Karpas-422 (cell line): ENCODE data around the gene SMPDL3A. TPM values are rescaled to one million over a fixed set of nuclear protein-coding genes. Genes with fewer than 3 reads are reported as not detected.

Experiments
- DNase-seq: peaks from one replicate; pipeline ENCODE4 v3.0.0-alpha.2; 2015
- H2AFZ ChIP-seq: fragments of 200-600 bp; sonication (generic); 2 replicates; pipeline ENCODE4 v1.6.1; 2014; ENCODE audit warnings: antibody characterized with exemption, low read length, mixed read lengths
- H3K27ac ChIP-seq: fragments of 200-600 bp; sonication (generic); 2 replicates; pipeline ENCODE4 v1.5.1; 2014; ENCODE audit warnings: mild to moderate bottlenecking, low read length, moderate library complexity
- H3K27me3 ChIP-seq: fragments of 200-600 bp; sonication (generic); 2 replicates; pipeline ENCODE4 v1.6.1; 2014; ENCODE audit warnings: low read length, mixed read lengths
- H3K36me3 ChIP-seq: fragments of 200-600 bp; sonication (generic); 2 replicates; pipeline ENCODE4 v1.6.1; 2014; ENCODE audit warnings: low read length, mixed read lengths; ENCODE audit not compliant: insufficient read depth
- H3K4me1 ChIP-seq: fragments of 200-600 bp; sonication (generic); 2 replicates; pipeline ENCODE4 v1.6.1; 2014; ENCODE audit warnings: mild to moderate bottlenecking, low read length, mixed read lengths
- H3K4me2 ChIP-seq: fragments of 200-600 bp; sonication (generic); 2 replicates; pipeline ENCODE4 v1.6.1; 2014; ENCODE audit warnings: low read length, low read depth, mild to moderate bottlenecking; ENCODE audit not compliant: poor library complexity, severe bottlenecking
- H3K4me3 ChIP-seq: fragments of 200-600 bp; sonication (generic); 2 replicates; pipeline ENCODE4 v1.5.1; 2014; ENCODE audit warnings: mild to moderate bottlenecking, antibody characterized with exemption, low read length, mixed read lengths
- H3K79me2 ChIP-seq: fragments of 200-600 bp; sonication (generic); 2 replicates; pipeline ENCODE4 v1.6.1; 2014; ENCODE audit warnings: mild to moderate bottlenecking, low read length, mixed read lengths
- H3K9ac ChIP-seq: fragments of 200-600 bp; sonication (generic); 2 replicates; pipeline ENCODE4 v1.6.0; 2014; ENCODE audit warnings: low read length
- H3K9me2 ChIP-seq: fragments of 200-600 bp; sonication (generic), shearing (Covaris generic); replicated peaks from 2 replicates; pipeline ENCODE4 v1.6.0; 2014; ENCODE audit warnings: mild to moderate bottlenecking, low read length, moderate library complexity; ENCODE audit not compliant: insufficient read depth
- H3K9me3 ChIP-seq: fragments of 300-700, 200-600 bp; sonication (generic); 2 replicates; pipeline ENCODE4 v1.6.1; 2014; ENCODE audit warnings: low read length, mixed read lengths
- H4K20me1 ChIP-seq: fragments of 200-600 bp; sonication (generic); 2 replicates; pipeline ENCODE4 v1.6.1; 2014; ENCODE audit warnings: mild to moderate bottlenecking, antibody characterized with exemption, low read length, low read depth; ENCODE audit not compliant: insufficient read depth
- total RNA-seq: library from RNA; depleted of rRNA; stranded (reverse); fragments of >200 nt; shearing (Covaris generic); gene quantifications from 2 replicates; pipeline ENCODE4 v1.2.3, GENCODE V29; 2014; ENCODE audit warnings: low replicate concordance

SMPDL3A gene
- total RNA-seq, 1 experiment from 2014 or later = not detected

- no peak for DNase-seq
- Histone ChIP-seq H3K79me2 (no peaks in the 10 kb centered on the region), H3K4me2 (no peak overlapping the region), H3K9me2 (no peaks in the 10 kb centered on the region), H2AFZ (no peak overlapping the region), H3K9ac (no peak overlapping the region), H3K27me3 (no peaks in the 10 kb centered on the region), H3K9me3 (no peaks in the 10 kb centered on the region), H4K20me1 (no peaks in the 10 kb centered on the region), H3K36me3 (no peaks in the 10 kb centered on the region), H3K4me3 (no peak overlapping the region), H3K27ac (no peak overlapping the region), H3K4me1 (no peaks in the 10 kb centered on the region)
These were observed 8.9 kb upstream of the SMPDL3A start for GRCh38 chr6:122780114-122780513.

GRCh38 chr6:122781716-122782115 is 7.3 kb upstream of the SMPDL3A start:
- no peak for DNase-seq
- Histone ChIP-seq H3K27me3 (no peaks in the 10 kb centered on the region), H4K20me1 (no peaks in the 10 kb centered on the region), H3K4me3 (no peak overlapping the region), H3K4me1 (no peaks in the 10 kb centered on the region), H3K79me2 (no peaks in the 10 kb centered on the region), H3K27ac (no peak overlapping the region), H3K9me2 (no peaks in the 10 kb centered on the region), H2AFZ (no peak overlapping the region), H3K9me3 (no peaks in the 10 kb centered on the region), H3K9ac (no peak overlapping the region), H3K36me3 (no peaks in the 10 kb centered on the region), H3K4me2 (no peak overlapping the region)

- H3K36me3 ChIP-seq = no peaks in the 10 kb centered on the region
- H3K9ac ChIP-seq = no peak overlapping the region
- no peak overlapping the region for H2AFZ ChIP-seq
- no peak for DNase-seq
- no peaks in the 10 kb centered on the region for H3K27me3 ChIP-seq
- H3K4me3 ChIP-seq = no peak overlapping the region
- no peaks in the 10 kb centered on the region for H3K9me3 ChIP-seq
- no peaks in the 10 kb centered on the region for H3K79me2 ChIP-seq
- H4K20me1 ChIP-seq = no peaks in the 10 kb centered on the region
- no peak overlapping the region for H3K4me2 ChIP-seq
- H3K27ac ChIP-seq = no peak overlapping the region
- H3K9me2 ChIP-seq = no peaks in the 10 kb centered on the region
- no peaks in the 10 kb centered on the region for H3K4me1 ChIP-seq
These were observed 5.7 kb upstream of the SMPDL3A start for GRCh38 chr6:122783401-122783800.

- Histone ChIP-seq H3K9me3 (no peaks in the 10 kb centered on the region), H2AFZ (no peak overlapping the region), H4K20me1 (no peaks in the 10 kb centered on the region), H3K9me2 (no peaks in the 10 kb centered on the region), H3K27me3 (no peaks in the 10 kb centered on the region), H3K4me3 (no peak overlapping the region), H3K79me2 (no peaks in the 10 kb centered on the region), H3K4me1 (no peaks in the 10 kb centered on the region), H3K36me3 (no peaks in the 10 kb centered on the region), H3K9ac (no peak overlapping the region), H3K4me2 (no peak overlapping the region), H3K27ac (no peak overlapping the region)
- DNase-seq = no peak
These were observed 3.2 kb upstream of the SMPDL3A start for GRCh38 chr6:122785891-122786290.

- Histone ChIP-seq H3K27ac (no peak overlapping the region), H3K4me1 (no peaks in the 10 kb centered on the region), H2AFZ (no peak overlapping the region), H3K79me2 (no peaks in the 10 kb centered on the region), H3K9ac (no peak overlapping the region), H3K4me2 (no peak overlapping the region), H3K27me3 (no peaks in the 10 kb centered on the region), H3K9me2 (no peaks in the 10 kb centered on the region), H3K4me3 (no peak overlapping the region), H3K9me3 (no peaks in the 10 kb centered on the region), H4K20me1 (no peaks in the 10 kb centered on the region), H3K36me3 (no peaks in the 10 kb centered on the region)
- no peak for DNase-seq
These were observed 1.3 kb upstream of the SMPDL3A start for GRCh38 chr6:122787721-122788120.

- H4K20me1 ChIP-seq = no peaks in the 10 kb centered on the region
- H3K4me2 ChIP-seq = no peak overlapping the region
- H3K27me3 ChIP-seq = no peaks in the 10 kb centered on the region
- H3K27ac ChIP-seq = no peak overlapping the region
- H3K9me3 ChIP-seq = no peaks in the 10 kb centered on the region
- H3K36me3 ChIP-seq = no peaks in the 10 kb centered on the region
- H3K9me2 ChIP-seq = no peaks in the 10 kb centered on the region
- H3K4me1 ChIP-seq = no peaks in the 10 kb centered on the region
- H3K4me3 ChIP-seq = no peak overlapping the region
- DNase-seq = no peak
- no peak overlapping the region for H2AFZ ChIP-seq
- H3K9ac ChIP-seq = no peak overlapping the region
- no peaks in the 10 kb centered on the region for H3K79me2 ChIP-seq
These were observed 850 bp upstream of the SMPDL3A start for GRCh38 chr6:122788208-122788607.

GRCh38 chr6:122788663-122789181 is 336 bp upstream of the SMPDL3A start:
- no peaks in the 10 kb centered on the region for H4K20me1 ChIP-seq
- no peaks in the 10 kb centered on the region for H3K9me2 ChIP-seq
- no peaks in the 10 kb centered on the region for H3K9me3 ChIP-seq
- no peaks in the 10 kb centered on the region for H3K36me3 ChIP-seq
- no peak for DNase-seq
- no peaks in the 10 kb centered on the region for H3K27me3 ChIP-seq
- H3K4me3 ChIP-seq = no peak overlapping the region
- no peak overlapping the region for H3K9ac ChIP-seq
- no peaks in the 10 kb centered on the region for H3K79me2 ChIP-seq
- H3K27ac ChIP-seq = no peak overlapping the region
- no peak overlapping the region for H3K4me2 ChIP-seq
- no peaks in the 10 kb centered on the region for H3K4me1 ChIP-seq
- no peak overlapping the region for H2AFZ ChIP-seq

GRCh38 chr6:122790028-122790422 is 967 bp downstream of the SMPDL3A start:
- H3K79me2 ChIP-seq = no peaks in the 10 kb centered on the region
- no peak overlapping the region for H2AFZ ChIP-seq
- H3K36me3 ChIP-seq = no peaks in the 10 kb centered on the region
- no peaks in the 10 kb centered on the region for H3K4me1 ChIP-seq
- no peak overlapping the region for H3K4me2 ChIP-seq
- H3K9me3 ChIP-seq = no peaks in the 10 kb centered on the region
- no peaks in the 10 kb centered on the region for H3K9me2 ChIP-seq
- H3K27me3 ChIP-seq = no peaks in the 10 kb centered on the region
- H3K27ac ChIP-seq = no peak overlapping the region
- DNase-seq = no peak
- H3K9ac ChIP-seq = no peak overlapping the region
- no peaks in the 10 kb centered on the region for H4K20me1 ChIP-seq
- H3K4me3 ChIP-seq = no peak overlapping the region
